HG03039 (cell line): ENCODE data around the gene ITPKB.

Experiments used
- ATAC-seq: cut with Tn5 transposase; IDR thresholded peaks from one replicate; pipeline ENCODE4 v1.9.1; 2021; ENCODE audit warnings: mild to moderate bottlenecking, moderate library complexity; ENCODE audit not compliant: unreplicated experiment

Gene ITPKB

DNA sequence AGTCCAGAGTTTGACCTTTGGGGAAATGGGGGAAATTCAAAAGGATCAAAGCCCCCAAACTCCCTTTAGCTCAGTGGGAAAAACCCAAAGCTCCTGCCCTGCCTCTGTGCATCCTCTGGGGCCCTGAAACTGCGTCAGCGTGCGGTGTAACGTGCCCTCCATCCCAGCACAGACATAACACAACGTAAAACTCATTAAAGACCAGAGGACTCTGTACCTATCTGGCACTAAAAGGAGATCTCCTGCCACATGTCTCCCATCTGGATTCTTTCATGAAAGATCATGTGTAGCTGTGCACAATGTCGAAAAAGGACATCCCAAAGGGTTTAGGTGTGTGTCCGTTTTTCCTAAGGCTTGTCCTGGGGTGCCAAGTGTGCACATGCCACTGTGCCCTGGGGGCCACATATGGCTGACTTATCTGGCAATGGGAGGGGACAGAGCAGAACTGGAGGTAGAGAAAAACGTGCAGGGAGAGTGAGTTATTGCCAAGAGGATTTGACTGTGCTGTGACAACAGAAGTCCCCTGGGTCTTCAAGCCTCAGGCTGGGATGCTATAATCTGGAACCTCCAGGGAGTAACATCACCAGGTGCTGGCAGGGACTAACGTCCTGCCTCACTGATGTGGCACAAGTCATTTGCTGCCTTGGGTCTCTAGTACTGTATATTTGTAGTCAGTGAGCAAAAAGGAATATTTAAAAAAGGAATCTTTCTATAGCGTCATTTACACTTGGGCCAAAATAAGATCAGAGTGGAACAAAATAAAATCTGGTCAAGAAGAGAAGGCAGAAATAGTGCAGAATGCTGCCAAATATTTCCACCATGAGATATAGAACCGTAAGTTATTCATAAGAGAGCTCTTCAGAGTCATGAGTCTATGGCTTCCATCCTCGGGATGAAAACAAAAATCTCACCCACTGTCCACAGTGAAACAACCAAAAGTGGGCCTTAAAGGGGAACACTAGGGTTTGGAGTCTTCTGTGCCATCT lies 52.3 kb downstream of the ITPKB start:
- ATAC-seq = no peak

- no peak for ATAC-seq
Observed at GRCh38 chr1:226685196-226685820, 53.8 kb downstream of the ITPKB start.

GRCh38 chr1:226684026-226684425 lies 55.1 kb downstream of the ITPKB start:
- no peak for ATAC-seq

GRCh38 chr1:226682871-226683814 lies 55.9 kb downstream of the ITPKB start:
- no peak for ATAC-seq

- ATAC-seq = no peak
Observed at GRCh38 chr1:226681652-226682493, 57.2 kb downstream of the ITPKB start.

- no peak for ATAC-seq
Observed at GRCh38 chr1:226680653-226681052, 58.4 kb downstream of the ITPKB start.

GRCh38 chr1:226679853-226680516 lies 59.1 kb downstream of the ITPKB start:
- peak; percentile 49 for ATAC-seq

DNA sequence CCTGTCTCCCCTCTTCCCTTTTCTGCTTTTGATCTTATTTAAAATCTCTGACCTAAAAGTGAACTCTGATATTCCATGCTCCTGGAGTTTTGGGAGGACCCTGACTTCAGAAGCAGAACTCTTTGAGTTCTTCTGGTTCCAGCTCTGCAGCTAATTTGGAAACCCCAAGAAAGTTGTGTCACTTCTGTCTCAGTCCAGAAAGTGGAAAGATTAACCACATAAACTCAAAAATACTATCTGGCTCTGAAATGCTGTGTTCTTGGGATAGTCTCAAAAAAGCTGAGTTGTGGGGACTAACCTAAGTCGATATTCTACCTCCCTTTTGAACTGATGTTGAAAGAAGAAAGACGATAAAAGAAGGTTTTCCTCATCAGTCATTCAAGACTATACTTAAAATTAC lies 59.8 kb downstream of the ITPKB start:
- no peak for ATAC-seq

DNA sequence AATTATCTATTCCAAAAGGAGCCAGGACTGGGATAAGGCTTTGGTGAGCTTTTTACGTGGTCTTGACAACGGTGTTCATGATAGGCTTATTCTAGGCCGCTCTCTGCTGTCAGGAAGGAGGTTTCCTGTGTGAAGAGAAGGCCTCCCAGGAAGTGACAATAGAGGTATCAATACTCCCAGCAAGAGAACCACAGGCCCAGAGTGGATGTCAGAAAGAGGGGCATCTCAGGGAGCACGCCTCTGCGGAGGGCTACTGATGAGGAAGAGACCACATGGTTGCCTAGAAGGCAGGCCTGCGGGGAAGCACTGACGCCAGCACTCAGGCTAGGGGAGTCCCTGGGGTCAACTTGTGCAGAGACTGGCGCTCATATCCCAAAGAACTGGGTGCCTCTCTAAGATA lies 60.4 kb downstream of the ITPKB start:
- no peak for ATAC-seq

DNA sequence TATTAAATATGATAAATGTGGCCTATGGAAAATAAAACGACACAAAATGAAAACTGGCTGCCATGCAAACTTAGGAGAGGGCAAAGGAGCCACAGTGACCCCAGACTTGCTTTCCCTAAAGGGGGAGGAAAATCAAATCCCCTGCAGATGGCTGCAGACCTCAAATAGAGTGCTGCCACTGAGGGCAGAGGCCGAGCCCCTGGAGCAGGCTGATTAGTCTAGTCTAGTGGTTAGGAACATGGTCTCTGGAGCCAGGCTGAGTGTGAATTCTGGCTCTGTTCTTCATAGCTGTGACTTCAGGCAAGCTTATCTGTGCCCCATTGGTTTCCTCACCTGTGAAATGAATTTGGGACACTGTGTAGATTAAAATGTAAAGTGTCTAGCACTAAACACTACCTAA lies 60.8 kb downstream of the ITPKB start:
- no peak for ATAC-seq

DNA sequence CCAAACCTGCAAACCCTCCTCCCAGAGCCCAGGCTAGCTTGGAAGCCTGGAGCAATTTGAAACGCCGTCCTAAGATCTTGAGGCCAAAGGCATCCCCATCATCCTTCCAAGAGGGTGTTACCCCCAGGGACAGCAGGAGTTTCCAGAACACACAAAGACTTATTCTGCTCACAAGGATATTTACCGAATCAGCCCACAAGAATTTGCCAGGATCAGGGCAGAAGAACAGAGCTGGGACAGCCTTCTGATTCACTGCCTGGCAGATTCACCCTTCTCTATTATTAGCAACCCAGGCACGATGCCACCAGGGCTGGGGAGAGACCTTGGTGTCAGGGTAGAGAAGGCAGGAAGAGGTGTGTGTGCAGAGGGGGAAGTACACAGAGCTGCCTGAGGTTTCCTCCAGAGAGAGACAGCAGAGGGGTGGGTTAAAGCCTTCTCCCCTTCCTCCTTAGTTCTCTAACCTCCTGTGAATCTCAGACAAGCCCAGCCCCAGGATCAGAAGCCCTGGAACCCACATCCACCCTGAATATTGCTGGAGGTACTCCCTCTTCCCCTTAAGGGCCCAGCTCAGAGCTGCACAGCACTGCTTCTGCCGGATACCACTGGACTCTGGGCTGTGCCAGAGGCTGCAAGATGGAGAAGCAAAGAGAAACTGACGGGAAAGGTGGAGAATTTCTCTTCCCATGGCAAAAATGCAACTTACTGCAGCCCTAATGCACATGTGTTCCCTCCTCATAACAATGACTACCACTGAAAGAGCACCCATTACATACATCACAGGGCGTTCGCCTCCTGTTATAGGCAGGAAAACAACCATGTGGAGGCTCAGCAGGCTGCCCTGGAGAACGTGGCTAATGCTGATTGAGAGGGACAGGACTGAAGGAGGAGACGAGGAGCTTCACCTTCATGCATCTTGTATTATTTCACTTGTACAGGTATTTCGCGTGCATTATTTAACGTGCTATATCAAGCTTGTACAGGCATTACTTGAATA lies 61.8 kb downstream of the ITPKB start:
- ATAC-seq = no peak

DNA sequence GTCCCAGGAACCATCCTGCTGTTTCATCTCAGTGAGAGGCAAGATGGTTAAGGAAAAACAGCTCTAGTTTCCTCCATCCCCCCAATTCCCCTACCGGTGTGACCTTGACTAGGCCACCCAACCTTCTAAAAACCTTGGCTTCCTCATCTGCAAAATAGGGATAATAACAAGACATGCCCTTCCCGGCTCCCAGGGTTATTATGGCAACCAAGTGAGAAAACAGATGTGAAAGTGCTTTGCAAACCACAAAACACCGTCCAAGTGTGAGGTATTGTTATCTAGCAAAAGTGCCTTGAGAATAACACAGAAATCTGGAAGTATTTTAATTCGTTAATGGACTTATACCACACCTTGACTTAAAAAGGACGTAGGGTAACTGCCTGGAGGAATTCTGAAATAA lies 62.7 kb downstream of the ITPKB start:
- ATAC-seq = no peak

- no peak for ATAC-seq
Observed at GRCh38 chr1:226675715-226676357, 63.2 kb downstream of the ITPKB start.

DNA sequence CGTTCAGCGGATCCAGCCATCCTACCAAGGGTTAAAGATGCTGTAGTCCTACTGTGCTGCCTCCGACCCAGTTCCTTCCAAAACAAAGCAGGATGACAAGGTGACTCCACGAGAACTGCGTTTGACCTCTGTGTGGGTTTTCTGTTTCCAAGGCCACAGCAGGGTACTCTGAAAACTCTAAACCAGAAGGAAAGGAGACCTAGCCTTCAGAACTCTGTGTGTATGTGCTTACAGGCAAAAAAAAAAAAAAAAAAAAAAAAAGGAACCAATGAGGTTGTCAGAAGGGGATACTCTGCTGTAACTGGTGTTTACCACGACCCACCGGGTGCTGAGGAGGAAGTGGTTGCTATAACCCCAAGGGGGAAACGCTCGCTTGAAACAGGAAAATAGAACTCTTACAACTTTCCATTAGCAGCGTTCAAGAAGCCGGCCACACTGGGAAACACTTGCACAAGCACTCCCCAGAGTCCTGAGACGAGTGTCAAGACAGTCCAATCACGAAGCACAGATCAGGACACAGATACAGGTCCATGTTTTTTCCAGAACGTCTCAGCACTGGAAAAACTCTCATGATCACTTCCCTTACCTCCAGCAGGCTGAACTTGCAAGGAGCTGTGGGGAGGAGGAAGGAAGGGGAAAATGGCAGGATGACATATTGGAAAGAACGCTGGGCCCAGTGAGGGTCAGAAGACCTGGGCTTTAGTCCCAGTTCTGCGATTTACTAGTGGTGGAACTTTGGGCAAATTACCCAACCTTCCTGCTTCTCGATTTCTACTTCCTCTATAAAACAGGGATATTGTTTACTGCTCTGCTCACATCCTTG lies 64.0 kb downstream of the ITPKB start:
- peak; percentile 58 for ATAC-seq

DNA sequence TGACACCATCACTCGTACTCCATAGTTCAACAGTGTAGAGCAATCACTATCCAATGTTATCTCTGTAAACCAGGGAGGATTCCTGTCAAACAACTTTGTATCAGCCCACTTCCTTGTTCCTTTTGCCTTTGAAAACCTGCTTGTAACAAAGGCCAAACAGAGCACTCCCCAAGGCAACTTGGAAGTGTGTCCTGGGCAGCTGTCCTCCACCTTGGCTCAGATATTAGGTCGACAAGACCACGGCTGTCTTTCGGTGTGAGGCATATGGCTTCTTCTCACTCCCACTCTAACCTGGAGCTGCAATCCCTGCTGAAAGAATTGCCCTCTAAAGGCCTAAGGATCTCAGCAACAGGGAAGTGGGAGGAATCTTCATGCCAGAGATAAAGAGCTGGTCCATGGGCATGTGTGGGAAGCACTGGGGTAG lies 66.7 kb downstream of the ITPKB start:
- ATAC-seq = no peak

DNA sequence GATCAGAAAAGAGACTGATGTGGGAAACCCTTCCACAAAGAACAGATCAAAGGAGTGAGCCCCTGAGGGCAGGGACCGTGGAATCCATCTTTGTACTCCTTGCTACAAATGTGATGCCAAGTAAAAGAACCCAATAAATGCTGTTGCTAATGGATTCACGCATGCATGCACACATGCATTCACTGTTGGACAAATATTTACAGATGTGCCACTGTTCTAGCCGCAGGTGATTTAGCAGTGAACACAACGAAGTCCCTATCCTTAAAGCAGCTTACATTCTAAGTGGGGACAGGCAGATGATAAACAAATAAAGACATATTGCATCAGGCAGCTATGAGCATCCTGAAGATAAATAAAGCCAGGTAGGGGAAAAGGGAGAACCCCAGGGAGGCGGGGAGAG lies 67.8 kb downstream of the ITPKB start:
- ATAC-seq = no peak

- ATAC-seq = no peak
Observed at GRCh38 chr1:226670073-226670472, 69.0 kb downstream of the ITPKB start.
